H7 (cell line): Measurements from ENCODE around the gene FZR1. TPM values are rescaled to one million over a fixed set of nuclear protein-coding genes. Genes with fewer than 3 reads are reported as not detected.
A peak's percentile ranks its signal among the peaks of the same experiment; 100 is the strongest.
"Not testable (repeated sequence)": the region's sequence is repeated elsewhere in the genome, so short reads cannot be mapped to it uniquely, and the experiment has no call there.

ENCODE experiments used
- DNase-seq: peaks from one replicate; pipeline ENCODE4 v3.0.0; 2012
- H3K27me3 ChIP-seq: 2 replicates; pipeline ENCODE4 v1.6.0; 2011; ENCODE audit warnings: mild to moderate bottlenecking, low read length; ENCODE audit not compliant: control insufficient read depth, insufficient read depth
- H3K36me3 ChIP-seq: replicated peaks from 2 replicates; pipeline ENCODE4 v1.5.1; 2011; ENCODE audit warnings: low read length; ENCODE audit not compliant: control insufficient read depth, insufficient read depth
- H3K4me3 ChIP-seq: 2 replicates; pipeline ENCODE4 v1.5.1; 2011; ENCODE audit warnings: low read depth, mild to moderate bottlenecking, control low read depth, low read length, moderate library complexity; ENCODE audit not compliant: insufficient read depth
- total RNA-seq: library from RNA; depleted of rRNA; stranded (reverse); fragments of >200 nt; shearing (Covaris generic); gene quantifications from 2 replicates; pipeline ENCODE4 v1.2.3, GENCODE V29; 2014

The FZR1 gene
- total RNA-seq, 1 experiment from 2014 or later = 76.6 TPM

- H3K36me3 ChIP-seq = peaks cover 1% of the 10 kb centered on the region
- no peaks in the 10 kb centered on the region for H3K27me3 ChIP-seq
- DNase-seq = no peak
- H3K4me3 ChIP-seq = no peak overlapping the region
These were observed 16.6 kb downstream of the FZR1 start for GRCh38 chr19:3522421-3523360.

- peaks cover 1% of the 10 kb centered on the region for H3K36me3 ChIP-seq
These were observed 17.4 kb downstream of the FZR1 start for GRCh38 chr19:3523361-3524077.

GRCh38 chr19:3524078-3524842 lies 18.1 kb downstream of the FZR1 start:
- H3K4me3 ChIP-seq = no peak overlapping the region
- H3K27me3 ChIP-seq = no peaks in the 10 kb centered on the region
- no peak for DNase-seq
- peaks cover 1% of the 10 kb centered on the region for H3K36me3 ChIP-seq

More at GRCh38 chr19:3523361-3524077, 17.4 kb downstream of the FZR1 start:
- no peak for DNase-seq
- no peaks in the 10 kb centered on the region for H3K27me3 ChIP-seq
- H3K4me3 ChIP-seq = no peak overlapping the region

DNA sequence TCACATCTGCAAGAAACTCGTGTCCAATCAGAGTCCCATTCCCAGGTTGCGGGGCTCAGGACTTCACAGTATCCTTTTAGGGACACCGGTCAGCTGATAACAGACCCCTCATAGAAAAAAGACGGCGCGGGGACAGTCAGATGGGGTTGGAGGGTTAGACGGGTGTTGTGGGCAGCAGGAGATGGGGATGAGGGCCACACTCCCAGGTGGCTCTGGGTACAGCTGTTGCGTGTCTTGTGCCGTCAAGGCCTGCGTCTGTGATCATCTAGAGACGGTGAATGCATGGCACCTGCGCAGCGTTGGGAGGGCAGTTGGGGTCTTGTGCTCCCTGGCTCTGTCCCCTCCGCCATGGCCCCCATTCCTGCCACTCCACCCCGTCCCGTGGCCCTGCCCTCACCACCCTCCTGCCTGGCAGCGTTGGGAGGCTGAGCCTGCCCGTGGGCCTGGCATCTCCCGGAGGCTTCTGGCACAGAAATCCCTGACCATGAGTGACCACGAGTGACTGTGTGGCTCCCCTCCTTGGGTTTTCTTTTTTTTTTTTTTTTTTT lies 18.9 kb downstream of the FZR1 start:
- Histone ChIP-seq H3K36me3 (peaks cover 1% of the 10 kb centered on the region), H3K4me3 (no peak overlapping the region), H3K27me3 (no peaks in the 10 kb centered on the region)
- no peak for DNase-seq

DNA sequence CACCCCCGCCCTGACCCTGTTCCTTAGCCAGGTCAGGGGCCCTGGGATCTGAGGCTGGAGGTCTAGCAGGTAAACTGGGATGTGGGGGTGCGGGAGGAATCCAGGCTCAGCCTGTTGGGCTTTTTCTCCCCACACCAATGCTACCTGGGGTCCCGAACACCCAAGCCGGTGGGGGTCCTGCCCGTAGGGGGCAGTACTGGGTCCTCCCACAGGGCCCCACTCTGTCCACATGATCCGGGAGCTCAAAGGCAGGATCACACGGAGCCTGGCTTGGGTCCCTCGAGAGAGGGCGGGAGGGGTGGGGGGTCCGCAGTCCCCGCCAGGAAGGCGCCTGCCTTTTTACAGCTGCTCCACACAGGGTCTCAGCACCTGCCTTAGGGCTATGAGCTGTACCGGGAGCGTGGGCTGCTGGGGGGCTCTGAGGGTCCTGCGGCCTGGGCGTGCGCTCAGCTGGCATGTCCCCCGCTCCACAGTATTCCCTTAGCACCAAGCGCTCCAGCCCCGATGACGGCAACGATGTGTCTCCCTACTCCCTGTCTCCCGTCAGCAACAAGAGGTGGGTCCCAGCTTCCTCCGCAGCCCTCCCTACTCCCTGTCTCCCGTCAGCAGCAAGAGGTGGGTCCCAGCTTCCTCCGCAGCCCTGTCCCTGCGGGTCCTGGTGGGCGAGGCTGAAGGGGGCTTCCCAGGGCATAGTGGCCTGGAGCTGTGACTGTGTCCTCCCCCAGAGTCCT lies 20.6 kb downstream of the FZR1 start:
- Histone ChIP-seq H3K27me3 (no peaks in the 10 kb centered on the region), H3K4me3 (no peak overlapping the region), H3K36me3 (peaks cover 1% of the 10 kb centered on the region)
- peak; percentile 80 for DNase-seq

- no peak overlapping the region for H3K4me3 ChIP-seq
- no peaks in the 10 kb centered on the region for H3K27me3 ChIP-seq
- DNase-seq = no peak
- peaks cover 2% of the 10 kb centered on the region for H3K36me3 ChIP-seq
These were observed 21.3 kb downstream of the FZR1 start for GRCh38 chr19:3527238-3527910.

DNA sequence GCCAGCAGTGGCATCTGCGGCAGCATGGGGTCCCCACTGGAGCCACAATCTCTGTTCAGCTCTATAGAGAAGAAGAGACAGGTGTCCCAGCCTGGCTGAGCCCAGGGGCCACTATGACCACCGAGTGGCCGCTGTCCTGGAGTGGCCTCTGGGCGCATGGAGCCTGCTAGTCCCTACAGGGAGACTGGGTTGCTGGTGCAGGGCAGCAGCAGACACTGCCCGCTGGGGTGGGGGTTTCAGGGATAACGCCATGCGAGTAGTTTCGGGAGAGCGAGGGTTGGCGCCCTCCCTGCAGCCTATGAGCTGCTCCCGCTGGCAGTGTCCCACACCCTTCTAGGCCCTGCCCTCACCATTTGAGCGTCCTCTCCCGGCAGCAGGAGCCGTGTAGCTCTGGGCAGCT lies 22.0 kb downstream of the FZR1 start:
- no peak for DNase-seq
- Histone ChIP-seq H3K4me3 (no peak overlapping the region), H3K36me3 (peaks cover 3% of the 10 kb centered on the region), H3K27me3 (no peaks in the 10 kb centered on the region)

DNA sequence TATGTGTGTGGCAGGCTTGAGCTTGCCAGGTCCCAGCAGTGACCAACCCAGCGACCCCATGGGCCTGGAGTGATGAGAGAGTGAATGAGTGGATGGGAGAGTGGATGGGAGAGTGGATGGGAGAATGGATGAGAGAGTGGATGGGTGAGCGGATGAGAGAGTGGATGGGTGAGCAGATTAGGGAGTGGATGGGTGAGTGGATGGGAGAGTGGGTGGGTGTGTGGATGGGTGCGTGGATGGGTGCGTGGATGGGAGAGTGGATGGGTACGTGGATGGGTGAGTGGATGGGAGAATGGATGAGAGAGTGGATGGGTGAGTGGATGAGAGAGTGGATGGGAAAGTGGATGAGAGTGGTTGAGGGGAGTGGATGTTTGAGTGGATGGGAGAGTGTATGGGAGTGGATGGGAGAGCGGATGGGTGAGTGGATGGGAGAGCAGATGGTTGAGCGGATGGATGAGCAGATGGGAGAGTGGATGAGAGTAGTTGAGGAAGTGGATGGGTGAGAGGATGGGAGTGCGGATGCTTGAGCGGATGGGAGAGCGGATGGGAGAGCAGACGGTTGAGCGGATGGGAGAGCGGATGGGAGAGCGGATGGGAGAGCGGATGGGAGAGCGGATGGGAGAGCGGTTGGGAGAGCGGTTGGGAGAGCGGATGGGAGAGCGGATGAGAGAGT lies 22.6 kb downstream of the FZR1 start:
- no peak overlapping the region for H3K4me3 ChIP-seq
- DNase-seq = no peak

DNA sequence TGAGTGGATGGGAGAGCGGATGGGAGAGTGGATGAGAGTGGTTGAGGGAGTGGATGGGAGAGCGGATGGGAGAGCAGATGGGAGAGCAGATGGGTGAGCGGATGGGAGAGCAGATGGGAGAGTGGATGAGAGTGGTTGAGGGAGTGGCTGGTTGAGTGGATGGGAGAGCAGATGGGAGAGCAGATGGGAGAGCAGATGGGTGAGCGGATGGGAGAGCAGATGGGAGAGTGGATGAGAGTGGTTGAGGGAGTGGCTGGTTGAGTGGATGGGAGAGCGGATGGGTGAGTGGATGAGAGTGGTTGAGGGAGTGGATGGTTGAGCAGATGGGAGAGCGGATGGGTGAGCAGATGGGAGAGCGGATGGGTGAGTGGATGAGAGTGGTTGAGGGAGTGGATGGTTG lies 23.2 kb downstream of the FZR1 start:
- DNase-seq = not testable (repeated sequence)

More for the DNA sequence above, 22.6 kb downstream of the FZR1 start:
- H3K36me3 ChIP-seq = peaks cover 6% of the 10 kb centered on the region
- no peaks in the 10 kb centered on the region for H3K27me3 ChIP-seq

GRCh38 chr19:3530389-3530788 lies 24.3 kb downstream of the FZR1 start:
- no peak overlapping the region for H3K4me3 ChIP-seq
- peaks cover 7% of the 10 kb centered on the region for H3K36me3 ChIP-seq
- DNase-seq = no peak
- no peaks in the 10 kb centered on the region for H3K27me3 ChIP-seq

More for the DNA sequence above, 23.2 kb downstream of the FZR1 start:
- not testable (repeated sequence) for H3K36me3 ChIP-seq, H3K4me3 ChIP-seq, H3K27me3 ChIP-seq

DNA sequence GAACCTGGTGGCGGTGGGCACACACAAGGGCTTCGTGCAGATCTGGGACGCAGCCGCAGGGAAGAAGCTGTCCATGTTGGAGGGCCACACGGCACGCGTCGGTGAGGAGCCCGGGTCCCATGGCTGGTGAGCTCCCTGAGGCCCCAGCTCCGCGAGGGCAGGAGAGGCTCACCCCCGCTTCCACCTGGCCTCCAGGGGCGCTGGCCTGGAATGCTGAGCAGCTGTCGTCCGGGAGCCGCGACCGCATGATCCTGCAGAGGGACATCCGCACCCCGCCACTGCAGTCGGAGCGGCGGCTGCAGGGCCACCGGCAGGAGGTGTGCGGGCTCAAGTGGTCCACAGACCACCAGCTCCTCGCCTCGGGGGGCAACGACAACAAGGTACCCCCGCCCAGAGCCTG lies 25.6 kb downstream of the FZR1 start:
- Histone ChIP-seq H3K36me3 (peaks cover 7% of the 10 kb centered on the region), H3K4me3 (no peak overlapping the region), H3K27me3 (no peaks in the 10 kb centered on the region)
- DNase-seq = peak; percentile 80

- Histone ChIP-seq H3K27me3 (no peaks in the 10 kb centered on the region), H3K36me3 (peaks cover 5% of the 10 kb centered on the region), H3K4me3 (no peak overlapping the region)
- no peak for DNase-seq
These were observed 26.2 kb downstream of the FZR1 start for GRCh38 chr19:3532154-3532786.
